Left colon (tissue), 2 donors: ENCODE data around the gene CCDC112. TPM values are rescaled to one million over a fixed set of nuclear protein-coding genes. Genes with fewer than 3 reads are reported as not detected.

Experiments
- total RNA-seq, 2 donors: library from RNA; stranded (reverse); fragmentation: NEBNext Ultra II Directional; extraction: Animal tissue kit (Norgen Biotek cat#: 25700); gene quantifications; one replicate each; pipeline ENCODE4 v1.2.1, GENCODE V29; 2021
- donor health status: DM: no; HTN: no; CAD: no.
- donor health status: DM: yes; HTN: yes; CAD: no.

Gene CCDC112
- total RNA-seq, 2 donors from 2014 or later = 8.4 to 10.8 TPM

Other genes starting within 250 kb of the CCDC112 start
- gene TRIM36, start 126.7 kb downstream of the CCDC112 start, total RNA-seq = 10 to 100 TPM; 31.3 to 39.8 TPM
- gene PGGT1B, start 33.8 kb downstream of the CCDC112 start, total RNA-seq = 10 to 100 TPM; 69.7 to 89.4 TPM
- 10 to 100 TPM; 36.4 to 42.5 TPM for gene FEM1C, start 248.1 kb upstream of the CCDC112 start, total RNA-seq